HG02852 (cell line): ENCODE measurements around the gene SMYD5.

Experiments used
- ATAC-seq: cut with Tn5 transposase; IDR thresholded peaks from one replicate; pipeline ENCODE4 v1.9.1; 2021; ENCODE audit warnings: mild to moderate bottlenecking, moderate library complexity; ENCODE audit not compliant: unreplicated experiment

The SMYD5 gene

GRCh38 chr2:73203055-73203681, 10.9 kb upstream of the SMYD5 start:
- ATAC-seq: no peak

GRCh38 chr2:73205611-73206010, 8.4 kb upstream of the SMYD5 start:
- no peak for ATAC-seq

- no peak for ATAC-seq
These were observed 5.8 kb upstream of the SMYD5 start for GRCh38 chr2:73208258-73208657.

GRCh38 chr2:73210019-73210418, 4.0 kb upstream of the SMYD5 start:
- ATAC-seq: no peak

GRCh38 chr2:73210696-73211095, 3.3 kb upstream of the SMYD5 start:
- no peak for ATAC-seq

- no peak for ATAC-seq
These were observed 2.0 kb upstream of the SMYD5 start for GRCh38 chr2:73212098-73212447.

- peak; percentile 62 for ATAC-seq
These were observed 1.4 kb upstream of the SMYD5 start for GRCh38 chr2:73212448-73213176.

GRCh38 chr2:73215254-73215653, 1.2 kb downstream of the SMYD5 start:
- ATAC-seq: no peak

GRCh38 chr2:73217160-73217559, 3.1 kb downstream of the SMYD5 start:
- no peak for ATAC-seq

- ATAC-seq: no peak
These were observed 3.8 kb downstream of the SMYD5 start for GRCh38 chr2:73217826-73218225.

- no peak for ATAC-seq
These were observed 4.3 kb downstream of the SMYD5 start for GRCh38 chr2:73218298-73218697.

- no peak for ATAC-seq
These were observed 9.8 kb downstream of the SMYD5 start for GRCh38 chr2:73223821-73224220.

GRCh38 chr2:73225513-73226360, 11.7 kb downstream of the SMYD5 start:
- ATAC-seq: no peak

GRCh38 chr2:73227086-73227485, 13.0 kb downstream of the SMYD5 start:
- ATAC-seq: no peak

- ATAC-seq: no peak
These were observed 14.6 kb downstream of the SMYD5 start for GRCh38 chr2:73228631-73229030.

- no peak for ATAC-seq
These were observed 18.5 kb downstream of the SMYD5 start for GRCh38 chr2:73232403-73233153.

- ATAC-seq: peak; percentile 90
These were observed 19.3 kb downstream of the SMYD5 start, which contains the start of gene PRADC1 for GRCh38 chr2:73233154-73233931. PRADC1 (minus strand) TSS chr2:73233239; CDS start chr2:73233160, 79 bp downstream.

- peak; percentile 61 for ATAC-seq
These were observed 20.1 kb downstream of the SMYD5 start, which contains the start of gene CCT7 for GRCh38 chr2:73233932-73234832. CCT7 (plus strand) TSS chr2:73234308; CDS start chr2:73234379, 71 bp downstream.
